GM19438 (cell line): Measurements from ENCODE around the gene KCNC4.

Source experiments
- ATAC-seq: cut with Tn5 transposase; IDR thresholded peaks from one replicate; pipeline ENCODE4 v1.9.1; 2021; ENCODE audit warnings: low read depth; ENCODE audit not compliant: unreplicated experiment

The KCNC4 gene

GRCh38 chr1:110228381-110228780 lies 18.3 kb downstream of the KCNC4 start:
- ATAC-seq, result no peak

- ATAC-seq, result no peak
Measured at GRCh38 chr1:110228869-110229268, 18.8 kb downstream of the KCNC4 start.

- no peak for ATAC-seq
Measured at GRCh38 chr1:110229348-110230001, 19.4 kb downstream of the KCNC4 start.

- no peak for ATAC-seq
Measured at GRCh38 chr1:110230381-110231199, 20.5 kb downstream of the KCNC4 start.

- ATAC-seq, result no peak
Measured at GRCh38 chr1:110233861-110234260, 23.7 kb downstream of the KCNC4 start.

GRCh38 chr1:110234691-110235090 lies 24.6 kb downstream of the KCNC4 start:
- ATAC-seq, result no peak

GRCh38 chr1:110235181-110235833 lies 25.2 kb downstream of the KCNC4 start:
- no peak for ATAC-seq

- ATAC-seq, result no peak
Measured at GRCh38 chr1:110235834-110236682, 25.9 kb downstream of the KCNC4 start.

- ATAC-seq, result no peak
Measured at GRCh38 chr1:110237386-110238152, 27.5 kb downstream of the KCNC4 start.

- no peak for ATAC-seq
Measured at GRCh38 chr1:110239441-110240430, 29.6 kb downstream of the KCNC4 start.

- ATAC-seq, result no peak
Measured at GRCh38 chr1:110240476-110241210, 30.5 kb downstream of the KCNC4 start.

- ATAC-seq, result no peak
Measured at GRCh38 chr1:110241516-110241915, 31.4 kb downstream of the KCNC4 start.

GRCh38 chr1:110242062-110242461 lies 31.9 kb downstream of the KCNC4 start:
- no peak for ATAC-seq

- ATAC-seq, result no peak
Measured at GRCh38 chr1:110242731-110243130, 32.6 kb downstream of the KCNC4 start.

GRCh38 chr1:110243146-110243545 lies 33.0 kb downstream of the KCNC4 start:
- ATAC-seq, result no peak

GRCh38 chr1:110243574-110243973 lies 33.5 kb downstream of the KCNC4 start:
- ATAC-seq, result no peak

GRCh38 chr1:110245876-110246620 lies 35.9 kb downstream of the KCNC4 start:
- no peak for ATAC-seq
